ENCODE results near the gene DDX39B.
"Not testable (repeated sequence)": the region's sequence is repeated elsewhere in the genome, so short reads cannot be mapped to it uniquely, and the experiment has no call there.

The DDX39B gene

DNA sequence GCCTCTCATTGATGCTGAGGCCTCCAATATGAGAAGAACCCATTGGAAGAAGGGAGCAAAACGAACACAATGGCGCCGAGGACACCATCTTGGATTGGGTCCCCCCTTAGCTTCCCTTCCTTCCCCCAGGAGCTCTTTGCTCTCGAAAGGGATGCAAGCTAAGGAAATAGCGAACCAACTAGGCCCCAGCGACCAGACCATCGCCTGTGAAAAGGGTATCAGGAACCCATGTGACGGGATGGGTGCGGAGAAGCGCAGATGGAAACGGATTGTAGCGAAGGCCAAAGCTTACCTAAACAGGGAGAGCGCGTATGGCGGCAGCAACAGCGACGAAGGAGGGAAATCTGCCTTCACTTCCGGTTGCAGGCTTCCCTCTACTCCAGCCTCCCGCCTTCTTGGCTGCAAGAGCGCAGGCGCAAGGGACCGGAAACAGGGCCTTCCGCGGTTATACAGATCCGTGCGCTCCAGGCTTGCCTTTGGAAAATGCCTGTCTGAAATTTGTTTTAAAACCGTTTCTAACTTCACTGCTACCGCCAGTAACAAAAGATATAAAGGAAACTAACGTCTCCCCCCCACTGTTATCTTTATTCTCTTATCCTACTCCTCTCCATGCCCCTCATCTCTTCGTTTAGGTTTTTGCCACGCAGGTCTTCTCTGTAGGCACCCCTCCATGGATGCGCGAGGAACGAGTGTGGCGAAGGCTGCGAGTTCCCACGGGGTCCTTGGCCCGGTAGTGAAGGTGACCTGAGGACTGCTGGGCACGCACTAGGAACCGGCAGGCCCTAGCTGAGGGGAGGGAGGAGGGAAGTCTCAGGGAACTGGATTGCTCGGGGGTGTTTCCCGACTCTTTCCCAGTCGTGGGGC is at the start of gene DDX39B:
TSS of gene DDX39B (minus strand) at position 346 of the 864 bp plus-strand sequence. CDS start 1,471 bp downstream, outside the sequence.
- TF ChIP-seq, protein P1, sequence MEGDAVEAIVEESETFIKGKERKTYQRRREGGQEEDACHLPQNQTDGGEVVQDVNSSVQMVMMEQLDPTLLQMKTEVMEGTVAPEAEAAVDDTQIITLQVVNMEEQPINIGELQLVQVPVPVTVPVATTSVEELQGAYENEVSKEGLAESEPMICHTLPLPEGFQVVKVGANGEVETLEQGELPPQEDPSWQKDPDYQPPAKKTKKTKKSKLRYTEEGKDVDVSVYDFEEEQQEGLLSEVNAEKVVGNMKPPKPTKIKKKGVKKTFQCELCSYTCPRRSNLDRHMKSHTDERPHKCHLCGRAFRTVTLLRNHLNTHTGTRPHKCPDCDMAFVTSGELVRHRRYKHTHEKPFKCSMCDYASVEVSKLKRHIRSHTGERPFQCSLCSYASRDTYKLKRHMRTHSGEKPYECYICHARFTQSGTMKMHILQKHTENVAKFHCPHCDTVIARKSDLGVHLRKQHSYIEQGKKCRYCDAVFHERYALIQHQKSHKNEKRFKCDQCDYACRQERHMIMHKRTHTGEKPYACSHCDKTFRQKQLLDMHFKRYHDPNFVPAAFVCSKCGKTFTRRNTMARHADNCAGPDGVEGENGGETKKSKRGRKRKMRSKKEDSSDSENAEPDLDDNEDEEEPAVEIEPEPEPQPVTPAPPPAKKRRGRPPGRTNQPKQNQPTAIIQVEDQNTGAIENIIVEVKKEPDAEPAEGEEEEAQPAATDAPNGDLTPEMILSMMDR (IDR thresholded peaks at IDR 0.05; ENCODE audit: insufficient read depth, low read length, poor library complexity, severe bottlenecking), result no peak
- Histone ChIP-seq H3K4me3 (replicated peaks; ENCODE audit: low read depth, low read length) (peak within 1 kb of the TSS; percentile 95), H3K27me3 (replicated peaks; ENCODE audit: control insufficient read depth, insufficient read depth, low read length) (no peaks in the 10 kb centered on the region), H3K36me3 (ENCODE audit: control insufficient read depth, insufficient read depth, low read length) (peaks cover 16% of the 10 kb centered on the region)
- DNase-seq (ENCODE audit: extremely low read depth, insufficient read length), result peak; percentile 93

- not testable (repeated sequence) for H3K4me3 ChIP-seq (replicated peaks; ENCODE audit: low read depth, low read length); H3K27me3 ChIP-seq (replicated peaks; ENCODE audit: control insufficient read depth, insufficient read depth, low read length); DNase-seq (ENCODE audit: extremely low read depth, insufficient read length); H3K36me3 ChIP-seq (ENCODE audit: control insufficient read depth, insufficient read depth, low read length)
Measured at GRCh38 chr6:31590691-31591090, 48.9 kb upstream of the DDX39B start.

GRCh38 chr6:31588871-31589650 is 47.3 kb upstream of the DDX39B start:
- TF ChIP-seq, protein P1 (IDR thresholded peaks at IDR 0.05; ENCODE audit: insufficient read depth, low read length, poor library complexity, severe bottlenecking), result no peak
- Histone ChIP-seq H3K36me3 (ENCODE audit: control insufficient read depth, insufficient read depth, low read length) (no peaks in the 10 kb centered on the region), H3K4me3 (replicated peaks; ENCODE audit: low read depth, low read length) (no peak overlapping the region), H3K27me3 (replicated peaks; ENCODE audit: control insufficient read depth, insufficient read depth, low read length) (no peaks in the 10 kb centered on the region)
- no peak for DNase-seq (ENCODE audit: extremely low read depth, insufficient read length)

- no peak for DNase-seq (ENCODE audit: extremely low read depth, insufficient read length)
Measured at GRCh38 chr6:31587791-31588777, 46.3 kb upstream of the DDX39B start.

GRCh38 chr6:31586599-31587281 is 44.9 kb upstream of the DDX39B start:
- TF ChIP-seq, protein P1 (IDR thresholded peaks at IDR 0.05; ENCODE audit: insufficient read depth, low read length, poor library complexity, severe bottlenecking), result no peak
- no peak overlapping the region for H3K4me3 ChIP-seq (replicated peaks; ENCODE audit: low read depth, low read length)
- H3K27me3 ChIP-seq (replicated peaks; ENCODE audit: control insufficient read depth, insufficient read depth, low read length), result no peaks in the 10 kb centered on the region
- no peaks in the 10 kb centered on the region for H3K36me3 ChIP-seq (ENCODE audit: control insufficient read depth, insufficient read depth, low read length)
- DNase-seq (ENCODE audit: extremely low read depth, insufficient read length), result no peak

More at GRCh38 chr6:31587791-31588777, 46.3 kb upstream of the DDX39B start:
- Histone ChIP-seq H3K36me3 (ENCODE audit: control insufficient read depth, insufficient read depth, low read length) (no peaks in the 10 kb centered on the region), H3K4me3 (replicated peaks; ENCODE audit: low read depth, low read length) (peak overlapping the region; percentile 40), H3K27me3 (replicated peaks; ENCODE audit: control insufficient read depth, insufficient read depth, low read length) (no peaks in the 10 kb centered on the region)
- TF ChIP-seq, protein P1 (IDR thresholded peaks at IDR 0.05; ENCODE audit: insufficient read depth, low read length, poor library complexity, severe bottlenecking), result no peak
